Coronary artery (tissue), 2 donors: ENCODE results near the gene P2RX2.

Source experiments
- DNase-seq: peaks from one replicate; pipeline ENCODE4 v3.0.0-alpha.2; 2017; ENCODE audit warnings: low spot score
- H3K27ac ChIP-seq, 2 donors: fragments of 200-600 bp; sonication (generic); one replicate each; pipeline ENCODE4 v1.5.1; 2016 to 2019
- H3K4me3 ChIP-seq: fragments of 200-600 bp; sonication (generic); 2 replicates; pipeline ENCODE4 v1.5.1; 2016; ENCODE audit warnings: mild to moderate bottlenecking, moderate library complexity
- TF ChIP-seq, protein P1 (sequence below): fragments of 200-600 bp; sonication (generic); IDR thresholded peaks from one replicate; pipeline ENCODE4 v1.5.1; 2019; ENCODE audit warnings: antibody characterized with exemption

P2RX2 gene

DNA sequence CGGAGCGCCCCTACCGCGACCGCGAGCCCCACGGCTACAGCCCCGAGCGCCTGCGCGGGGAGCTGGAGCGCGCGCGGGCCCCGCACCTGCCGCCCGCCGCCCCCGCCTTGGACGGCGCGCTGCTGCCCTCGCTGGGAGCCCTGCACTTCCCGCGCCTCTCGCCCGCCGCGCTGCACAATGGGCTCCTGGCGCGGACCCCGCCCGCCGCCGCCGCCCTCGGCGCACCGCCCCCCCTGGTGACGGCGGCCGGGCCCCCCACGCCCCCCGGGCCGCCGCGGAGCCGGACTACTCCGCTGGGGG lies 35.2 kb upstream of the P2RX2 start:
- DNase-seq, result no peak
- Histone ChIP-seq H3K27ac (no peak overlapping the region), H3K4me3 (peak overlapping the region; percentile 59)
- TF ChIP-seq, protein P1, sequence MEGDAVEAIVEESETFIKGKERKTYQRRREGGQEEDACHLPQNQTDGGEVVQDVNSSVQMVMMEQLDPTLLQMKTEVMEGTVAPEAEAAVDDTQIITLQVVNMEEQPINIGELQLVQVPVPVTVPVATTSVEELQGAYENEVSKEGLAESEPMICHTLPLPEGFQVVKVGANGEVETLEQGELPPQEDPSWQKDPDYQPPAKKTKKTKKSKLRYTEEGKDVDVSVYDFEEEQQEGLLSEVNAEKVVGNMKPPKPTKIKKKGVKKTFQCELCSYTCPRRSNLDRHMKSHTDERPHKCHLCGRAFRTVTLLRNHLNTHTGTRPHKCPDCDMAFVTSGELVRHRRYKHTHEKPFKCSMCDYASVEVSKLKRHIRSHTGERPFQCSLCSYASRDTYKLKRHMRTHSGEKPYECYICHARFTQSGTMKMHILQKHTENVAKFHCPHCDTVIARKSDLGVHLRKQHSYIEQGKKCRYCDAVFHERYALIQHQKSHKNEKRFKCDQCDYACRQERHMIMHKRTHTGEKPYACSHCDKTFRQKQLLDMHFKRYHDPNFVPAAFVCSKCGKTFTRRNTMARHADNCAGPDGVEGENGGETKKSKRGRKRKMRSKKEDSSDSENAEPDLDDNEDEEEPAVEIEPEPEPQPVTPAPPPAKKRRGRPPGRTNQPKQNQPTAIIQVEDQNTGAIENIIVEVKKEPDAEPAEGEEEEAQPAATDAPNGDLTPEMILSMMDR, result no peak

DNA sequence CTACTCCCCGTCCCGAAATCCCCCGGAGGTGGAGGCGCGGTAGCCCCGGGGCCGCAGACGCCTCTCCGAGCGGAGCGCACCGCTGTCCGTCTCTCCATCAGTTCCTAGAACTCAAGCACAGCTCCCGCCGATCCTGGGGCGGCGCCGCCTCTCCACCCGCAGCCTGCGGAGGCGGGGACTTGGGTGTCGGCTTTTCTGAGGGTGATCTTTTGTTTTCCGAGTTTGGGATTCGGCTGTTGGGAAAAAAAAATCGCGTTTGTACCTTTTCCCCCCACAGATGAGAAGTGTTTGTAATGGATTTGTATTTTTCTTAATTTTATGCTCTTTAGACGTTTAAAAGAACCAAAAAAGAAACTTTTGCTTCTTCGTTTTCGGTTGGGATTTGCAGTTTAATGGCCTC lies 34.8 kb upstream of the P2RX2 start:
- TF ChIP-seq, protein P1, result no peak
- no peak overlapping the region for H3K27ac ChIP-seq
- DNase-seq, result no peak
- peak overlapping the region; percentile 59 for H3K4me3 ChIP-seq

DNA sequence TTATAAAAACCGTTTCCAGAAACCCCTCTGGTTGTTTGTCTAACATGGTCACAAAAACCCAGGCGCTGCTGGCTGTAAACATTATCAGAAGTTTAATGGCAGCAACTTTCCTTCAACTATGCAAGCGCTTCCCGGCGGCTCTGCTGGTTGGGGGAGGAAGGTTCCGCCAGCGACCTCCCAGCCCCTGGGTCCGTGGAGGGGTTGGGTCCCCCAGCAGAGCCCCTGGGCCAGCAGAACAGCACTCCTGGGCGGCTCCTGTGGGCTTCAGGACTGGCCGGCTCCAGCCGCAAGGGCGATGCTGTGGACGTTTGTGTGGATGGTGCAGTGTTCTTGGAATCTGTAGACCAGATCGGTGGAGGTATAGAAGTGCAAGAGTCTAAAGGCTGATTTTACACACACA lies 34.1 kb upstream of the P2RX2 start:
- Histone ChIP-seq H3K4me3 (no peak overlapping the region), H3K27ac (no peak overlapping the region)
- TF ChIP-seq, protein P1, result no peak
- no peak for DNase-seq

DNA sequence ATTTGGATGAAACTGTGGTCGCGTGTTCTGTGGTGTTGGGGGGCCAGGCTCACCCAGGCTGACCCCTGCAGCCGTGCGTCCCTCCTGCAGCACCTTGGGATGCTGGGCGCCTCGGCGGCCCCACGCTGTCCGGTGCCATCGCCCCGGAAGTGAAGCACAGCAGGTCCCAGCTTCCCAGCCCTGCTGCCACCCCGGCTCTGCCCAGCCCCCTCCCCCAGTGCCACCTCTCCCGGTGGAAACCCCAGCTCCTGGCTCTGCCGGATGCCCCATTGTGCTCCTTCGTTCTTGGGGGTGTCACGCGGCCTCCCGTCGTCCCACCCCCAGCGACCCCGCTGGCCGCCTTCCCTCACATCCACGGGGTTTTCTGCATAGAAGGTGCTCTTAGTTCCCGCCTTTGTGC lies 33.4 kb upstream of the P2RX2 start:
- Histone ChIP-seq H3K27ac (no peak overlapping the region), H3K4me3 (no peak overlapping the region)
- TF ChIP-seq, protein P1, result no peak
- no peak for DNase-seq

DNA sequence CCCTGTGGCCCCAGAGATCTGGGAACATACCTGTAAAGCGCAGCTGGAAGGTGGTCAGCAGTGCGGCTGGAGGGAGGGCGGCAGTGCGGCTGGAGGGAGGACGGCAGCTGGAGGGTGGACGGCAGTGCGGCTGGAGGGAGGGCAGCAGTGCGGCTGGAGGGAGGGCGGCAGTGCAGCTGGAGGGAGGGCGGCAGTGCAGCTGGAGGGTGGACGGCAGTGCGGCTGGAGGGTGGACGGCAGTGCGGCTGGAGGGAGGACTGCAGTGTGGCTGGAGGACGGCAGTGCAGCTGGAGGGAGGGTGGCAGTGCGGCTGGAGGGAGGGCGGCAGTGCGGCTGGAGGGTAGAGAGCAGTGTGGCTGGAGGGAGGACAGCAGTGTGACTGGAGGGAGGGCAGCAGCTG lies 31.6 kb upstream of the P2RX2 start:
- DNase-seq, result no peak
- no peak overlapping the region for H3K4me3 ChIP-seq
- no peak overlapping the region for H3K27ac ChIP-seq
- TF ChIP-seq, protein P1, result no peak

DNA sequence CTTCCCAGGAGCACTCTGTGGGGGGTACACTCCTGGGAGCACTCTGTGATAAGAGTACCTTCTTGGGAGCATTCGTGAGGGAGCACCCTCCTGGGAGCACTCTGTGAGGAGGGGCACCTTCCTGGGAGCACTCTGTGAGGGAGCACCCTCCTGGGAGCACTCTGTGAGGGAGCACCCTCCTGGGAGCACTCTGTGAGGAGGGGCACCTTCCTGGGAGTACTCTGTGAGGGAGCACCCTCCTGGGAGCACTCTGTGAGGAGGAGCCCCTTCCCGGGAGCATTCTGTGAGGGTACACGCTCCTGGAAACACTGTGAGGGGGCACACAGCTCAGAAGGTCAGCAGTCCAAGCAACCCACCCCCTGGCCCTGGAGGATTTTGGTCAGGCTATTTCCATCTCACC lies 30.8 kb upstream of the P2RX2 start:
- TF ChIP-seq, protein P1, result no peak
- Histone ChIP-seq H3K27ac (no peak overlapping the region), H3K4me3 (no peak overlapping the region)
- DNase-seq, result no peak

DNA sequence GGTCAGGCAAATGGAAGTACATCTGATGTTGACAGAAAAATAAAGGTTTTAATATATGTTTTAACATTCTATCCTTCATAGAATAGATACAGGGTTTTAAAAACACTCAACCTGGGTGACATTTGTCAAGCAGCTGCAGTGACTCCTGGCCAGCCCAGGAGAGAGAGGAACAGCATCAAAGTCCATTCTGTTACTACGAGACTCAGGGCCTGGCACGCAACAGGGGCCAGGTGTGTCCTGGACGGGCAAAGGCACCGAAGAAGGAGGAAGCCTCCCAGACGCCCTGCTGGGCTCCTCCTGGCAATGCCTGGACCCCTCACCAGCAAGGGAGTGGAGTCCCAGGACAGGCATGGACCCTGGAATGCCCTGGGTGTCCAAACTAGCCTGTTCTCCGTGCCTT lies 30.3 kb upstream of the P2RX2 start:
- TF ChIP-seq, protein P1, result no peak
- Histone ChIP-seq H3K27ac (no peak overlapping the region), H3K4me3 (no peak overlapping the region)
- DNase-seq, result no peak
